Central memory CD8-positive, alpha-beta T cell (primary cell): ENCODE results near the gene RNF40.

Experiments
- ATAC-seq: fragments of 150-1000 bp; cut with Tn5 transposase; replicated peaks from 2 replicates; pipeline ENCODE4 v1.10.0; 2022; ENCODE audit warnings: mild to moderate bottlenecking, moderate FRiP score, moderate number of reproducible peaks; ENCODE audit not compliant: poor library complexity, severe bottlenecking; ENCODE audit errors: extremely low read depth
- DNase-seq, 2 donors: peaks; one replicate each; pipeline ENCODE4 v3.0.0; 2021; ENCODE audit warnings: low spot score in 2 of 2
- H3K27ac Mint-ChIP-seq: one replicate; pipeline ENCODE4 v1.8.0; 2022; ENCODE audit warnings: low read depth, mild to moderate bottlenecking, moderate library complexity, mixed read lengths
- H3K27me3 Mint-ChIP-seq: one replicate; pipeline ENCODE4 v1.8.0; 2022; ENCODE audit warnings: mixed read lengths
- H3K36me3 Mint-ChIP-seq: one replicate; pipeline ENCODE4 v1.8.0; 2022; ENCODE audit warnings: mild to moderate bottlenecking, moderate library complexity, mixed read lengths; ENCODE audit not compliant: insufficient read depth
- H3K4me1 Mint-ChIP-seq: one replicate; pipeline ENCODE4 v1.8.0; 2022; ENCODE audit warnings: mixed read lengths
- H3K4me3 Mint-ChIP-seq: one replicate; pipeline ENCODE4 v1.8.0; 2022; ENCODE audit warnings: mild to moderate bottlenecking, moderate library complexity, mixed read lengths
- H3K9me3 Mint-ChIP-seq: one replicate; pipeline ENCODE4 v1.8.0; 2022; ENCODE audit warnings: mixed read lengths

Gene RNF40

GRCh38 chr16:30784215-30784614 lies 22.1 kb downstream of the RNF40 start:
- Mint-ChIP-seq H3K9me3 (no peaks in the 10 kb centered on the region), H3K4me3 (no peak overlapping the region), H3K4me1 (peaks cover 11% of the 10 kb centered on the region), H3K27ac (no peak overlapping the region), H3K36me3 (peaks cover 4% of the 10 kb centered on the region), H3K27me3 (peaks cover 34% of the 10 kb centered on the region)
- DNase-seq: no peak
- no peak for ATAC-seq

- H3K36me3 Mint-ChIP-seq: peaks cover 4% of the 10 kb centered on the region
- peaks cover 34% of the 10 kb centered on the region for H3K27me3 Mint-ChIP-seq
- H3K4me1 Mint-ChIP-seq: peaks cover 11% of the 10 kb centered on the region
- no peak for DNase-seq
- no peaks in the 10 kb centered on the region for H3K9me3 Mint-ChIP-seq
- H3K27ac Mint-ChIP-seq: no peak overlapping the region
- H3K4me3 Mint-ChIP-seq: peak overlapping the region; percentile 80
- no peak for ATAC-seq
Measured at GRCh38 chr16:30785126-30786106, 23.3 kb downstream of the RNF40 start.

GRCh38 chr16:30786115-30786935 lies 24.2 kb downstream of the RNF40 start:
- Mint-ChIP-seq H3K27me3 (peaks cover 34% of the 10 kb centered on the region), H3K36me3 (peaks cover 4% of the 10 kb centered on the region), H3K9me3 (no peaks in the 10 kb centered on the region), H3K4me1 (peaks cover 11% of the 10 kb centered on the region), H3K27ac (no peak overlapping the region), H3K4me3 (peak overlapping the region; percentile 80)
- no peak for DNase-seq
- peak; percentile 40 for ATAC-seq

- DNase-seq: no peak
- Mint-ChIP-seq H3K36me3 (peaks cover 4% of the 10 kb centered on the region), H3K4me3 (peak within 1 kb of the TSS; percentile 80), H3K27me3 (peaks cover 34% of the 10 kb centered on the region), H3K4me1 (peaks cover 11% of the 10 kb centered on the region), H3K27ac (no peak within 1 kb of the TSS), H3K9me3 (no peaks in the 10 kb centered on the region)
- ATAC-seq: peak; percentile 54
Measured at GRCh38 chr16:30786936-30787612, 25.0 kb downstream of the RNF40 start, which contains the start of gene ZNF629. Gene ZNF629 (minus strand): TSS chr16:30787205. CDS start chr16:30784482, 2,723 bp downstream.

- Mint-ChIP-seq H3K27me3 (peaks cover 34% of the 10 kb centered on the region), H3K4me3 (peak overlapping the region; percentile 80), H3K4me1 (peaks cover 11% of the 10 kb centered on the region), H3K36me3 (peaks cover 4% of the 10 kb centered on the region), H3K9me3 (no peaks in the 10 kb centered on the region), H3K27ac (no peak overlapping the region)
- DNase-seq: no peak
- no peak for ATAC-seq
Measured at GRCh38 chr16:30787613-30788378, 25.7 kb downstream of the RNF40 start.

GRCh38 chr16:30793508-30794069 lies 31.5 kb downstream of the RNF40 start:
- peaks cover 3% of the 10 kb centered on the region for H3K27me3 Mint-ChIP-seq
- DNase-seq (no peak), ATAC-seq (no peak)
- no peak overlapping the region for H3K4me3 Mint-ChIP-seq
- no peaks in the 10 kb centered on the region for H3K4me1 Mint-ChIP-seq
- no peaks in the 10 kb centered on the region for H3K9me3 Mint-ChIP-seq
- peaks cover 2% of the 10 kb centered on the region for H3K36me3 Mint-ChIP-seq
- H3K27ac Mint-ChIP-seq: no peak overlapping the region

- no peak for DNase-seq
- ATAC-seq: no peak
- no peaks in the 10 kb centered on the region for H3K9me3 Mint-ChIP-seq
- no peaks in the 10 kb centered on the region for H3K4me1 Mint-ChIP-seq
- no peak overlapping the region for H3K27ac Mint-ChIP-seq
- H3K27me3 Mint-ChIP-seq: no peaks in the 10 kb centered on the region
- H3K4me3 Mint-ChIP-seq: no peak overlapping the region
- H3K36me3 Mint-ChIP-seq: peaks cover 2% of the 10 kb centered on the region
Measured at GRCh38 chr16:30794634-30795033, 32.5 kb downstream of the RNF40 start.

GRCh38 chr16:30797670-30798309 lies 35.7 kb downstream of the RNF40 start:
- H3K9me3 Mint-ChIP-seq: no peaks in the 10 kb centered on the region
- H3K27me3 Mint-ChIP-seq: no peaks in the 10 kb centered on the region
- H3K4me3 Mint-ChIP-seq: no peak overlapping the region
- no peak for ATAC-seq
- H3K36me3 Mint-ChIP-seq: peaks cover 2% of the 10 kb centered on the region
- DNase-seq: no peak
- peaks cover 2% of the 10 kb centered on the region for H3K4me1 Mint-ChIP-seq
- no peak overlapping the region for H3K27ac Mint-ChIP-seq

- Mint-ChIP-seq H3K9me3 (no peaks in the 10 kb centered on the region), H3K4me3 (no peak overlapping the region), H3K36me3 (no peaks in the 10 kb centered on the region), H3K27me3 (peaks cover 11% of the 10 kb centered on the region), H3K4me1 (peaks cover 16% of the 10 kb centered on the region), H3K27ac (no peak overlapping the region)
- no peak for DNase-seq
- ATAC-seq: no peak
Measured at GRCh38 chr16:30802936-30803335, 40.8 kb downstream of the RNF40 start.

- H3K27me3 Mint-ChIP-seq: peaks cover 11% of the 10 kb centered on the region
- H3K9me3 Mint-ChIP-seq: no peaks in the 10 kb centered on the region
- H3K27ac Mint-ChIP-seq: no peak overlapping the region
- no peaks in the 10 kb centered on the region for H3K36me3 Mint-ChIP-seq
- no peak for ATAC-seq
- DNase-seq: no peak
- H3K4me3 Mint-ChIP-seq: peak overlapping the region; percentile 78
- peaks cover 16% of the 10 kb centered on the region for H3K4me1 Mint-ChIP-seq
Measured at GRCh38 chr16:30805056-30805369, 42.9 kb downstream of the RNF40 start.

GRCh38 chr16:30805370-30806169 lies 43.4 kb downstream of the RNF40 start:
- H3K36me3 Mint-ChIP-seq: no peaks in the 10 kb centered on the region
- H3K4me1 Mint-ChIP-seq: peaks cover 16% of the 10 kb centered on the region
- peak overlapping the region; percentile 77 for H3K27ac Mint-ChIP-seq
- ATAC-seq: peak; percentile 70
- no peaks in the 10 kb centered on the region for H3K9me3 Mint-ChIP-seq
- peak overlapping the region; percentile 78 for H3K4me3 Mint-ChIP-seq
- DNase-seq: no peak
- peaks cover 11% of the 10 kb centered on the region for H3K27me3 Mint-ChIP-seq
